Testis (tissue), 2 donors: ENCODE results near the gene CD300LG.

Experiments
- CTCF ChIP-seq, 3 experiments: fragments of 450-650 bp in 2 of 3; fragments of 200-600 bp in 1 of 3; sonication (generic) in 1 of 3; IDR thresholded peaks; one replicate each; pipeline ENCODE4 v1.5.1; 2016 to 2019; ENCODE audit warnings: antibody characterized with exemption in 3 of 3, mild to moderate bottlenecking in 2 of 3, moderate library complexity in 1 of 3
- POLR2A ChIP-seq: fragments of 450-650 bp; IDR thresholded peaks from one replicate; pipeline ENCODE4 v1.6.1; 2017; ENCODE audit warnings: antibody characterized with exemption, mild to moderate bottlenecking, moderate library complexity

- TF ChIP-seq CTCF (IDR thresholded peaks at IDR 0.05): no peak
- TF ChIP-seq POLR2A: no peak
Measured at GRCh38 chr17:43825567-43825966, 21.4 kb upstream of the CD300LG start.
